Stimulated activated CD8-positive, alpha-beta memory T cell treated with anti-CD3 and anti-CD28 coated beads, Interleukin-15, amount 100 ng/mL, for 48 hours (primary cell): Measurements from ENCODE around the gene SPARC.
"Not testable (repeated sequence)": the region's sequence is repeated elsewhere in the genome, so short reads cannot be mapped to it uniquely, and the experiment has no call there.

ENCODE experiments used
- DNase-seq, 2 donors: peaks; one replicate each; pipeline ENCODE4 v3.0.0-alpha.2; 2020; ENCODE audit warnings: low read depth in 2 of 2

Gene SPARC

GRCh38 chr5:151686674-151687407, at the start of gene SPARC:
Gene SPARC, minus strand, starts transcription at chr5:151686915. Its CDS starts 10,727 bp downstream, at chr5:151676188.
- no peak for DNase-seq

GRCh38 chr5:151735646-151736045, 48.9 kb upstream of the SPARC start:
- no peak for DNase-seq

DNA sequence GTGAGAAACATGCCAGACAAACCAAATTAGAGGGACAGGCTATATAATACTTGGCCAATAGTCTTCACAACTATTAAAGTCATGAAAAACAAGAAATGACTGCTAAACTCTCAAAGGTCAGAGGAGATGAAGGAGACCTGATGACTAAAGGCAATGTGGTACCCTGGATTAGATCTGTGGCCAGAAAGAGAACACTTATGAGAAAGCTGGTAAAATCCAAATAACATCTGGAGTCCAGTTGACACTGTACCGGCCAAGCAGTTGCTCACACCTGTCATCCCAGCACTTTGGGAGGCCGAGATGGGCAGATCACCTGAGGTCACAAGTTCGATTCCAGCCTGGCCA, 47.3 kb upstream of the SPARC start:
- no peak for DNase-seq

DNA sequence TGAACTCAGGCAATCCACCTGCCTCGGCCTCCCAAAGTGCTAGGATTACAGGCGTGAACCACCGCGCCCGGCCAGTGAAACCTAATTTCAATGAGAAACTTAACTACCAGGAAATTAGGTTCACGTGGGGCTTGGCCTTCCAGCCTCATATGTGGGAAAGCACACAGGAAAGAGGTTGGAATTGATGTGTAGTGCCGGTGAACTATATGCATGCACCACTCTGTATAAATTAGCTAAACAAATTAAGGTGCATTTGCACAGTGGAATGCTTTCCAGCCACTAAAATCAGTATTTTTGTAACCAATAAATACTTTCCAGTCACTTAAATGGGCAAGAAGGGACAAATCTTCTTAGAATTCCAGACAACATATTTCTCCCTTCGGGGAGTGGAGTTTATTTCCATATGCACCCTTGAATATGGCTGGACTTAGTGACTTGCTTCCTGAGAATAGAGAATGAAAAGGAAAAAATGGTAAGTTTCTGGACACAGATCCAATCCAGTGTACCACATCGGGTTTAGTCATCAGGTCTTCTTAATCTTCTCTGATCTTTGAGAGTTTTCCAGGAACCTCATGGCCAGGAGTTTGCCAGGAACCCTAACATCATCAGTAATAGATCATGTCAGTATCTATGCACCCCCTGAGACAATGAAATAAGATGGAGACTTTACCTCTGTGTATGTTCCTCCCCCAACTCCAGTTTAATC, 46.8 kb upstream of the SPARC start:
- DNase-seq = no peak

GRCh38 chr5:151730381-151730780, 43.7 kb upstream of the SPARC start:
- no peak for DNase-seq

DNA sequence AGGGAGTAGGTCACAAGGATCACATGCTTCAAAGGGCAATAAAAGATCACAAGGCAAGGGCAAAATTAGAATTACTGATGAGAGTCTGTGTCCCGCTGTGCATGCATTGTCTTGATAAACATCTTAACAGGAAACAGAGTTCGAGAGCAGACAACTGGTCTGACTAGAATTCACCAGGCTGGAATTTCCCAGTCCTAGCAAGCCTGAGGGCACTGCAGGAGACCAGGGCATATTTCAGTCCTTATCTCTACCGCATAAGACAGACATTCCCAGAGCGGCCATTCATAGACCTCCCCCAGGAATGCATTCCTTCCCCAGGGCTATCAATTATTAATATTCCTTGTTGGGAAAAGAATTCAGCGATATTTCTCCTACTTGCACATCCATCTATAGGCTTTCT, 42.9 kb upstream of the SPARC start:
- not testable (repeated sequence) for DNase-seq

- DNase-seq = no peak
Observed at GRCh38 chr5:151724360-151724759, 37.6 kb upstream of the SPARC start.

DNA sequence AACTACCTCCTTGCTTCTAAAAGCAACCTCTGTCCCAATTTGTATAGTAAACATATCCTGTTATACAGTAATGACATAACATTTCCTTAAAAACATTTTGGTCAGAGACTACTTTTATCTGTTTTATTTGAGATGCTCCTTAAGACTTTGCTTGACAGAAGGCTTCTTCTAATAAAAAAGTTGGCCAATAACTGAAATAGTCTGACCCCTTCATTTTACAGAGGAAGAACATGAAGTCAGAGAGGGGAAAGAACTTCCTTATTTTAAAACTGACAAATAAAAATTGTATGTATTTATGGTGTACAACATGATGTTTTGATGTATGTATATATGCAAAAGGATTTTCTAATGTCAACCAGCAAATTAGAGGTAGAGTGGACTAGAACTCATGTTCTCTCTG, 35.8 kb upstream of the SPARC start:
- DNase-seq = no peak

DNA sequence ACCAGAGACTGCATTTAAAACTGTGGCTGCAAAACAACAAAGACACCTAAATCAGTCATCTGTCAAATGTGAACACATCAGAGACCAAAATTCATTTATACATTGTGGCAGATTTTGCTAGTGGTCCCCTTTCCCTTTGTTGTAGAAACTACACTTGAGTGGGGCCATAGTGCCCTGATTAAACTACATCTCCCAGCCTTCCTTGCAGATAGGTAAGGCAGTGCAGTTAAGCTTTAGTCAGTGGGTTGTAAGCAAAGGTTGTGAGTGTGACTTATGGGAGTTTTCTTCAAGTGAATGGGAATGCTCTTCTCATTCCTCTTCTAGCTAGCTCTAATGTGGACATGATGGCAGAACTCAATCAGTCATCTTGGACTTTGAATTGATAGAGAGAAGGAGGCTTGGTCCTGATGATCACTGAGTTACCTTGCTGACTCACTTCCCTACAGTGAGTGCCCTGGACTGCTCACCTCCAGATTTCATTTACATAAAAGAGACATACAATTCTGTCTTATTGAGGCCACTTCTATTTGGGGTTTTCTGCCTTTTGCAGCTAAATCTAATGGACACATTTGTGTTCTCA, 35.2 kb upstream of the SPARC start:
- DNase-seq = no peak

DNA sequence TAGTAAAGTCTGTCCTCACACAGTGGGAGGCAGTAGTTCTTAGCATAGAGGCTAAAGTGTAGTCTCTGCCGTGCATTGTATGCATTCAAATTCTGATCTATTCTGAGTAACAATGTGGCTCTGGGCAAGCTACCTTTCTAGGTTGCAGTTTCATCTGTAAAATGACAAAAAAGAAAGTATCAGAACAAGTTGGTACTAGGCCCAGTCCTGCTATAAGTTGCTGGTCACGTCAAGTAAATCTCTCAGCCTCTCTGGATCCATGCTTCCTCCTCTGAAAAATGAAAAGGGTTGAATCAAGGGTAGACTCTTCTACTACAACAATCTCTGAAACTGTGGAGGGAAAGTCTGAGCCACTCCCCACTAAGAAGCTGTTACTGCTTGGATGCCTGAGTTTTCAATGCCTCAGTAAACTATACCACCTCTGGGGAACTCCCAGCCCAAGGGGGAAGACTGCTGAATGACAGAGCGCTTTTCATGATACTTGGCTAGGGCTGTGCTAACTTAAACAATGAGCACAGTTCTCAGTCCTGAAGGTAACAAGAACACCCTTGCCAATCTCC, 34.5 kb upstream of the SPARC start:
- DNase-seq = no peak

DNA sequence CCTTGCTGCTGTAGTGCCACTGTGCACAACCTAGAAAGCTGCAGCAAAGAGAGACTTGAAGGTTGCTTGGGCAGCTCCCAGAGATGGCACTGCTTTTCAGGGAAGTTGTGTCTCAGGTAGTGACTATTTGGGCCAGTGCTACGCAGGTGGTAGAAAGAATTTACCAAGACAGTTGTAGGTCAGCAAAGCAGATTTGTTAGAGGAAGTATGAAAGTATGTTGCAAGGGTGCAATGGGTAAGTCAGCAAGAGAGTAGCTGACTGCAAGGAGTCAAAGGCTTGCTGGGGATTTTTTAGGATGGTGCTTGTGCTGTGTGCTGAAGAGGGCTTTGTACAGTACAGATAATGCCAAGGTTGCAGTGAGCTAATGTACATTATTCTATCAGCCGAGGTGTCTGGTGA, 33.5 kb upstream of the SPARC start:
- DNase-seq = no peak

DNA sequence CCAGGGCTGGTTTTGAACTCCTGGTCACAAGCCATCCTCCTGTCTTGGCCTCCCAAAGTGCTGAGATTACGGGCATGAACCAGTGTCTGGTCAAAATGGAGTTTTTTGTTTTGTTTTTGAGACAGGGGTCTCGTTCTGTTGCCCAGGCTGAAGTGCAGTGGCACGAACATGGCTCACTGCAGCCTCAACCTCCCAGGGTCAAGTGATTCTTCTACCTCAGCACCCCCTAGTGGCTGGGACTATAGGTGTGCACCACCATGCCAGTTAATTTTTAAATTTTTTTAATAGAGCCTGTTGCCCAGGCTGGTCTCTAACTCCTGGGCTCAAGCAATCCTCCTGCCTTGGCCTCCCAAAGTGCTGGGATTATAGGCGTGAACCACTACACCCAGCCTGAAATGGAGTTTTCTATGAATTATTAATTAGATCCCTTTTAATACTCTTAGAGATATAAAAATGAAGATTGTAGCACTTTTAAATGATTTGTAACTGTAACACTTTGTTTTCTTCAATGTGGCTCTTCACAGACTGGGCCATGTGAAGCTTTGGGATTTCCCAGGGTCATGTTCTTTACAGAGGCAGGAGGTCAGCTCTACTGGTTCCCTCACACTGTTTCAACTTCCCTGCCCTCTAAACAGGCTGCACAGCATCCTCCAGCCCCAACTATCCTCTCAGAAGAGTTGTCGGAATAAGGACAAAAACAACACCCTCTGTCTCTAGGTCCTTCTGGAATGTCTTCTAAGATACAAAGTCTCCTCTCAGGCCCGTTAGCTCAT, 32.7 kb upstream of the SPARC start:
- DNase-seq = no peak

DNA sequence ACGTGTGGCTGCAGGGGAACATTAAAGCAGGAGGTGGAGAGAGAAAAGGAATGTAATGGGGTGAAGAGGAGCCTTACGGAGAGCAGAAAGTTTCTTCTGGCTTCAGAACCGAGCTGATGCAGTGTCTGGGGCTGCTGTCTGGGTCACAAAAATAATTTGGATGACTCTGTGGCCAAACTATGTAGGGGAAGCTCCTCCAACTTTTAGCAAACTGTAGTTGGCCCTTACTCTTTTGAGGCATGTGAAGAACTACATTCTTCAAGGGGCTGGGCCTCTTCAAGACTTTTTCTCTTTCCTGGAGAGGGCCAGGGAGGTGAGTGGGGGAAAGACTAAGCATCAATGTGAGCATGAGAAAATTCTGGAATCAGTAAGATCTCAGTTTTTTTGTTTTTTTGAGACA, 31.9 kb upstream of the SPARC start:
- no peak for DNase-seq

- no peak for DNase-seq
Observed at GRCh38 chr5:151718153-151718552, 31.4 kb upstream of the SPARC start.

- no peak for DNase-seq
Observed at GRCh38 chr5:151717416-151717815, 30.7 kb upstream of the SPARC start.

DNA sequence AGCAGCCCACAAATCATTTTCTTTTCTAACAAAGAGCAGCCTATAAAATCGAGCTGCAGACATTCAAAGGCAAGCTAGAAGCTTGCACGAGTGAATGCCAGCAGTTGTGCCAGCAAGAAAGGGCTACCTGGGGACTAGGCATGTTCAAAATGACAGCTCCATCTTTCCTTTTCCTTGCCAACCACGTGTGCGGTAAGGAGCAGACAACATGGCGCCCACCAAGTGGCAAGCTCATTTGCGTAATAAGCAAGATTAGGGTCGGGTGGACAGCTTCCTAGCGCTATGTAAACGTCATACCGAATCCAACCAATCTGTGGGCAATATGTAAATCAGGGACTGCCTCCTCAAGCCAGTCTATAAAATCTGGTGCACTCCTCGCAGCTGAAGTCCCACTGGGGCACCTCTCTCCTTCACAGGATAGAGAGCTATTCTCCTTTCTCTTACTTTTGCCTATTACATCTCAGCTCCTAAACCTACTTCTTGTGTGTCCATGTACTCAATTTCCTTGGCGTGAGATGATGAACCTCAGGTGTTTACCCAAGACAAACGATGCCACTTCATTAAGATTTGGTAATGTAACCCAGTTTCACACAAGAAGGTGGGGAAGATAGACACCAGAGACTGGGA, 22.5 kb upstream of the SPARC start:
- no peak for DNase-seq

- DNase-seq = no peak
Observed at GRCh38 chr5:151708126-151708525, 21.4 kb upstream of the SPARC start.

DNA sequence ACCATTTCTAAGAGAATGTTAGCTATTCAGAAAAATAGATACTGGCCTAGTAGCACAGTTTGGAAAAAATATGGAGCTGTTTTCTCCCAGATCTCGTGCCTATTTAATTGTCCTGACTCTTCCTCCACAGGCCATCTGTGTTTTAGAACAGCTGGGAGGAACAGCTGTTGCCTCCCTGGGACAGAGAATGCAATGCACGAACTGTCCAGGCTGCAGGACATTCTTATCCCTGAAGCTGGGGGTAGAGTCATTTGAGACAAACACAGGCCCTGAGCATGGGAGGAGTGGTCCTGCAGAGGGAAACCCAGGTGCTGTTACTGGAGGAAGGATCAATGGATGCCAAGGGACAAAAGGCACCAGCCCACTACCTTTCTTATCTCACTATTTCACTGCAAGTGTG, 20.9 kb upstream of the SPARC start:
- DNase-seq = no peak

- no peak for DNase-seq
Observed at GRCh38 chr5:151706906-151707305, 20.2 kb upstream of the SPARC start.

DNA sequence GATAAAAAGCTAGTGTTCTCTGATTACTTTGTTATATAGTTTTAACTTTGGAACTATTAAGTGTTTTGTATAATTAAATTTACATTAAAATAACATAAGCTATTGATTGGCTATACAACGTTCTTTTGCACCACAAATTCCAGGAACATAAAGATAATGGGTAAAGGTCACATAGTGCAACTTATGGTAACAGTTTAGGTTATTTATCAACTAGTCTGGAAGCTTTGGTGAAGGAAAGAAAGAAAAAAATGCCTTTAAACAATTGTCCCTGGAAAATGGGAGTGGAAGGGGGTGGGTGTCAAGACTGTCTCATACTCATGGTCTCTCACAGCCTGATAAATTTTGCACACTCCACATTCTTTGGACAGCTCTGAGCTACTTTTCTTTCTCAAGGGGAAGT, 17.1 kb upstream of the SPARC start:
- DNase-seq = no peak

DNA sequence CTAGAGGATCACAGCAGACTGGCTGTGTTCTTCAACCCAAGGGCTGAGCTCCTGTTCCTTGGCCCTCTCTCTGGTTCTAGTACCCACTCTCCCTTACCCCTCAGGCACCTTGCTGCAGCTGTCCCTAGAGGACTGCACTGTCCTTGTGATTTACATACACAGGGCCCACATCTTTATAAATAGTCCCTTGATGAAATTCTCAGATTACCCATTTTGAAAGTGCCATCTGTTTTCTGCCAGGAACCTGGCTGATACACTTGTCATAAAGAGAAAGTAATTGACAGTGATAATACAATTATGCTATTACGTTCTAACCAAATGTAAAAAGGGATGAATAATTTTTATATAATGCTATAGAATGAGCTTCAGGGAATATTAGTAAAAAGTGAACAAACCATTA, 16.5 kb upstream of the SPARC start:
- no peak for DNase-seq

DNA sequence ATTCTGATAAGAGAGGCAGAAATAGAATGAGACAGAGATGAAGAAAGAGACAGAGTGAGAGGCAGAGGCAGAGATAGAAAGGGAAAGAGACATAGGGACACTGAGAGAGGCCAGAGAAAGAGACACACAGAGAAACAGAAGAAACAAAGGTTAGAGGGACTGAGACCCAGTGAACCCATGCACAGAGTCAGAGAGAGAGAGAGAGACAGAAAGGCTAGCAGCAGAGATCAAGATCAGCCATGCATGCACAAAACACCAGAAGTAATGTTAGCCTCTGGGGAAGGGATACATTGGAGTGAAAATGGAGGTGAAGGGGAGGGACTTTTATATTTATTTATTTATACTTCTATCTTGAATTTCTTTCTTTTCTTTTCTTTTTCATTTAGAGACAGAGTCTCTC, 14.1 kb upstream of the SPARC start:
- DNase-seq = no peak
